ENCODE data around the gene VKORC1L1. TPM values are rescaled to one million over a fixed set of nuclear protein-coding genes. Genes with fewer than 3 reads are reported as not detected.
"Not testable (repeated sequence)": the region's sequence is repeated elsewhere in the genome, so short reads cannot be mapped to it uniquely, and the experiment has no call there.

The VKORC1L1 gene
- total and polyA plus RNA-seq, 5 donors: 6.8 to 21.2 (median 15.6) TPM

DNA sequence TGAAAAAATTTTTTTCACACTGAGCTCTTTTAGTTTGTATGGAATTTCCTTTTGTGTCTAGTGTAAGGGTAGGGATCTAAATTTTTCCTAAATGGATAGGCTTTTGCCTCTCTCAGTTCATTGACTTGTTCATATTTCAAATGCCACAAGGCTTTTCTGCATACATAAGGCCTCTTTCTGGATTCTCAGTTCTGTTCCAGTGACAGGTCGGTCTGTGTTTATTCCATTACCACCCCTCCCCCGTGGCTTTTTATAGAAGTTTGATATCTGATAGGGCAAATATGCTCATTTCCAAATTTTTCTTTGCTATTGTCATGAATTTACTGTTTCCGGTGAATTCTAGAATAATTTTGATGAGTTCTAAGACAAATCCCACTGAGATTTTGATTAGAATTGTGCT lies 12.7 kb downstream of the VKORC1L1 start:
- H3K9me3 ChIP-seq (ENCODE audit: control insufficient read depth, low read length); intact Hi-C loops (cut with DNase I); H3K4me1 ChIP-seq (ENCODE audit: control insufficient read depth, insufficient read depth, low read length); ATAC-seq; H3K27me3 ChIP-seq (ENCODE audit: control insufficient read depth, insufficient read depth); DNase-seq; H3K27ac ChIP-seq (ENCODE audit: low read length); H3K4me3 ChIP-seq (ENCODE audit: low read length): not testable (repeated sequence)
- WGBS: 52% methylated on average over 1 of the region's 3 CpGs

DNA sequence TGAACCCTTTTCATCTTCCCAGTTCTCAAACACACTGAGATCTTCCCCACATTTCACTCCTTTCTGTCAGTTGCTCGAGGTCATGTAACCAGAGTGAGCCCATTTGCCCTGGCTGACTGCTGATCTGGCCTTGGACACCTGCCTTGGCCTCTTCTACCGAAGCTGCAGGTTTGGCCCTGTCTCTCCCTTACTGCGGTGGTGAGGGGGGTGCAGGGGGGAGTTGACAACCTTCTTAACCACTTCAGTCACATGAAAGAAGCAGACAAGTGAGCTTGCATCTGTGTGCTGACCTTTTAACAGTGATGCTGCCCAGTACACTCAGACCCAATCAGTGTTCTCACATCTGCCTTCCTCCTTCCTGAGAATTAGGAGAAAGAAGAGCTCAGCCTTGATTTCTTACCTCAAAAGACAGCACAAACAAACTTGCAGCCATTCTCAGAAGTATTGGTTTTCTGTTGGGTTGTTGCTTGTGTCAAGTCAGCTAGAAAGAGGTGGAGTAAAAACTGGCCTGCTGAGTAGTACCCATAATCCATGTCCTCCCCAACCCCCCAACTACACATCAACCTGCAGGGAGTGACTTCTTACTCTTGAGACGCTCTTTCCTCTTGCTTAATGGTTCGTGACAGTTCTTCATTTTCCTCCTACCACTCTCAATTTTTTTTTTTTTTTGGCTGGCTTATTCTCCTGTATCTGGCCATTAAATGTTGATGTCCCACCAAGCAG lies 15.7 kb downstream of the VKORC1L1 start:
- intact Hi-C loops (cut with DNase I); H3K9me3 ChIP-seq (ENCODE audit: control insufficient read depth, low read length); H3K4me1 ChIP-seq (ENCODE audit: control insufficient read depth, insufficient read depth, low read length); H3K27me3 ChIP-seq (ENCODE audit: control insufficient read depth, insufficient read depth); ATAC-seq; H3K27ac ChIP-seq (ENCODE audit: low read length); H3K4me3 ChIP-seq (ENCODE audit: low read length); DNase-seq: not testable (repeated sequence)
- WGBS: 77% methylated on average over 5 of the region's 5 CpGs

DNA sequence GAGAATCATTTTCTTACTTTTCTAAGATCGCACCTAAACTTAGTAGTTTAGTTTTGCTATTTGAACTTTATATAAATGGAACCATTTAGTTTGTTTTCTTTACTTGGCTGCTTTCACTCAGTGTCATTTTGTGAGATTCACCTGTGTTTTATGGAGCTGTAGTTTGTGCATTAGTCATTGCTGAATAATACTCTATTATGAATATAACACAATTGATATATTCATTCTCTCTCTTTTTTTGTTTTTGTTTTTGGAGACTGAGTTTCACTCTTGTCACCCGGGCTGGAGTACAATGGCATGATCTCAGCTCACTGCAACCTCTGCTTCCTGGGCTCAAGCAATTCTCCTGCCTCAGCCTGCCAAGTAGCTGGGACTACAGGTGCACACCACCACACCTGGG lies 16.8 kb downstream of the VKORC1L1 start:
- H3K27ac ChIP-seq (ENCODE audit: low read length); H3K9me3 ChIP-seq (ENCODE audit: control insufficient read depth, low read length); intact Hi-C loops (cut with DNase I); H3K4me1 ChIP-seq (ENCODE audit: control insufficient read depth, insufficient read depth, low read length); DNase-seq; ATAC-seq; H3K4me3 ChIP-seq (ENCODE audit: low read length); H3K27me3 ChIP-seq (ENCODE audit: control insufficient read depth, insufficient read depth): not testable (repeated sequence)
- 95% methylated on average over 2 of the region's 2 CpGs for WGBS

DNA sequence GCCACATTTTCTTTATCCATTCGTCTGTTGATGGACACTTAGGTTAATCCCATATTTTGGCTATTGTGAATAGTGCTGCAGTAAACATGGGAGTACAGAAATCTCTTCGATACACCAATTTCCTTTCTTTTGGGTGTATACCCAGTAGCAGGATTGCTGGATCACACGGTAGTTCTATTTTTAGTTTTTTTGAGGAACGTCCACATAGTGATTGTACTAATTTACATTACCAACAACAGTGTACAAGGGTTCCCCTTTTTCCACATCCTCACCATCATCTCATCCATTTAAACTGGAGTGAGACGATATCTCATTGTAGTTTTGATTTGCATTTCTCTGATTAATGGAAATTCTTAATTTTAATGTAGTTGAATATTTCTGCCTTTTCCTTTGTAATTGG lies 19.3 kb downstream of the VKORC1L1 start:
- Histone ChIP-seq H3K4me3 (ENCODE audit: low read length) (no peak overlapping the region), H3K9me3 (ENCODE audit: control insufficient read depth, low read length) (no peaks in the 10 kb centered on the region), H3K4me1 (ENCODE audit: control insufficient read depth, insufficient read depth, low read length) (no peaks in the 10 kb centered on the region), H3K27me3 (ENCODE audit: control insufficient read depth, insufficient read depth) (no peaks in the 10 kb centered on the region), H3K27ac (ENCODE audit: low read length) (no peak overlapping the region)
- ATAC-seq (no peak), DNase-seq (no peak)
- WGBS: 60% methylated on average over 5 of the region's 5 CpGs
- intact Hi-C loops (cut with DNase I): no loop called here

DNA sequence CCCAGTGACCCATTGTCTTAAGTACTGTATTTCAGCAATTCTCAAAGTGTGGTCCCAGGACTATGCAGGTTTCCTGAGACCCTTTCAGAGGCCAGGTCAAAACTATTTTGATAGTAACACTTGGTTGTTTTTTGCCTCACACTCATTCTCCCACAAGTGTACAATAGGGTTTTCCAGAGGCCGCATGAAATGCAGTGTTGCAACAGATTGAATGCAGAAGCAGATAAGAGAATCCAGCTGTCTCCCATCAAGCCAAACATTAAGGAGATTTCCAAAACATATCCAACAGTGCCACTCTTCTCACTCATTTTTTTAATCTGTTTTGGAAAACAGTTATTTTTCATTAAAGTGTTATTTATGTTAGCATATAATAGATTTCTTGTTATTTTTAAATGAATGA lies 20.0 kb downstream of the VKORC1L1 start:
- intact Hi-C loops (cut with DNase I): no loop called here
- Histone ChIP-seq H3K4me1 (ENCODE audit: control insufficient read depth, insufficient read depth, low read length) (no peaks in the 10 kb centered on the region), H3K4me3 (ENCODE audit: low read length) (no peak overlapping the region), H3K27me3 (ENCODE audit: control insufficient read depth, insufficient read depth) (no peaks in the 10 kb centered on the region), H3K27ac (ENCODE audit: low read length) (no peak overlapping the region), H3K9me3 (ENCODE audit: control insufficient read depth, low read length) (no peaks in the 10 kb centered on the region)
- WGBS: 46% methylated on average over 1 of the region's 1 CpG
- DNase-seq (no peak), ATAC-seq (peak; percentile 34 to 60)

DNA sequence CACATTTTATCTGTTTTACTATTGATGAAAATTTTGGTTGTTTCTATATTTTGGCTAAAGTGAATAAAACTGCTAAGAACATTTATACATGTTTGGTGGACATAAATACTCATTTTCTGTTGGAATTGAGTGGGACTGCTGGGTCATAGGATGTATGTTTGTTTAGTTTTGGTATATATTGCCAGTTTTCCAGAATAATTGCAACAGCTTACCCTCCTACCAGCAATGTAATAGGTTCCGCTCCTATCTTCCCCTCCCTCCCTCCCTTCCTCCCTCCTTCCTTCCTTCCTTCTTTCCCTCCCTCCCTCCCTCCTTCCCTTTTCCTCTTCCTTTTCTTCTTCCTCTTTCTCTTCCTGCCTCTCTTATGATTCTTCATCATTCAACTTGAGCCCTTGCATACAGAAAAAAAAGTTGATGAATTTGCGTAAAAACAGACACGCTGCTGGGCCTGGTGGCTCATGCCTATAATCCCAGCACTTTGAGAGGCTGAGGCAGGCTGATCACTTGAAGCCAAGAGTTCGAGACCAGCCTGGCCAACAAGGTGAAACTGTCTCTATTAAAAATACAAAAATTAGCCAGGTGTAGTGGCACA lies 23.5 kb downstream of the VKORC1L1 start:
- DNase-seq: no peak
- ATAC-seq: no peak
- 96% methylated on average over 4 of the region's 4 CpGs for WGBS

DNA sequence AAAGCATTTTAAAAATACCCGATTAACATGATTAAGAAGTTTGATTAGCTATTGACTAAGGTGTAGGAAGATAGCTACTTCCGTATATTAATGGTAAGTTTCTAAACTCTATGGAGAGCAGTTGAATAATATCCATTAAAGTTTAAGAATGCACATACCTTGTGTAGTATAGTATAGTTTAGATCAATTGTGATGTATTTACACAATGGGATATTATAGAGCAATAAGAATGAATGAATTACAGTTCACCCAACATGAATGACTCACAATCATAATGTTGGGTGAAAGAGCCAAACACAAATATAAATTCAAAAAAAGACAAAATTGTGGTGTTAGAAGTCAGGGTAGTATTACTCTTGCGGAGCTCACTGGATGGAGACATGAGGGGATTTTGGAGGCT lies 24.4 kb downstream of the VKORC1L1 start:
- WGBS: 98% methylated on average over 3 of the region's 3 CpGs
- not testable (repeated sequence) for DNase-seq

More for the DNA sequence above, 23.5 kb downstream of the VKORC1L1 start:
- Histone ChIP-seq H3K4me3 (ENCODE audit: low read length) (no peak overlapping the region), H3K27ac (ENCODE audit: low read length) (no peak overlapping the region), H3K4me1 (ENCODE audit: control insufficient read depth, insufficient read depth, low read length) (no peaks in the 10 kb centered on the region), H3K9me3 (ENCODE audit: control insufficient read depth, low read length) (no peaks in the 10 kb centered on the region), H3K27me3 (ENCODE audit: control insufficient read depth, insufficient read depth) (no peaks in the 10 kb centered on the region)
- intact Hi-C loops (cut with DNase I): no loop called here

DNA sequence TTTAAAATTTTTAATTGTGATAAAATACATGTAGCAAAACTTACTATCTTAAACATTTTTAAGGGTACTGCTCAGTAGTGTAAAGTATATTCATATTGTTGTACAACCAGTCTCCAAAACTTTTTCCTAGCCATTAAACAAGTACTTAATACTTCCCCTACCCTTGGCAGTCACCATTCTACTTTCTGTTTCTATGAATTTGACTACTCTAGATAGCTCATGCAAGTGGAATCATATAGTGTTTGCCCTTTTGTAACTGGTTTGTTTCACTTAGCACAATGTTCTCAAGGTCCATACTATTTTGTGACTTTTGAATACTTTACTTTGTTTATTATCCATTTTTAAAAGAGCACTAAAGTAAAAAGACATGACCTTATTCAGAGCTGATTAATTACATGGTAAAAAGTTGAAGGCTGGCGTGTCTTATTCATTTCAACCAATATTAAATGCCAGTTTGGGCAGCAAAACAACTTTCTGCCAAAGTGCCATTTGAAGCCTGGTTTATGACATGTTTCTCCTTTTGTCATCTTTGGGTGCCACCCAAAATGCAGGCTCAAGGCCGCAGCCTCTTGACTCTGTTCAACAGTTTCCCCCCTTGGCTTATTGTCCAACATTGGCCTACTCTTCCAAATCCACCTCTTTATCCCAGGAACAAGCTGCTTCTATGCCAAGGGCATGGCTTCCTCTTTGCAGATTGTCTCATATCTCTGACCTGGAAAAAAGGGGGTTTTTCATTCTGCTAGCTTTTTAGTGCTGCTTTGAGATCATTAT lies 26.0 kb downstream of the VKORC1L1 start:
- H3K27ac ChIP-seq (ENCODE audit: low read length); H3K9me3 ChIP-seq (ENCODE audit: control insufficient read depth, low read length); H3K27me3 ChIP-seq (ENCODE audit: control insufficient read depth, insufficient read depth); H3K4me1 ChIP-seq (ENCODE audit: control insufficient read depth, insufficient read depth, low read length); DNase-seq; H3K4me3 ChIP-seq (ENCODE audit: low read length); intact Hi-C loops (cut with DNase I): not testable (repeated sequence)
- peak in 1 of 2 donors; percentile 34 for ATAC-seq
- 87% methylated on average over 2 of the region's 2 CpGs for WGBS

More for the DNA sequence above, 24.4 kb downstream of the VKORC1L1 start:
- H3K4me3 ChIP-seq (ENCODE audit: low read length); H3K27ac ChIP-seq (ENCODE audit: low read length); H3K9me3 ChIP-seq (ENCODE audit: control insufficient read depth, low read length); ATAC-seq; intact Hi-C loops (cut with DNase I); H3K27me3 ChIP-seq (ENCODE audit: control insufficient read depth, insufficient read depth); H3K4me1 ChIP-seq (ENCODE audit: control insufficient read depth, insufficient read depth, low read length): not testable (repeated sequence)

DNA sequence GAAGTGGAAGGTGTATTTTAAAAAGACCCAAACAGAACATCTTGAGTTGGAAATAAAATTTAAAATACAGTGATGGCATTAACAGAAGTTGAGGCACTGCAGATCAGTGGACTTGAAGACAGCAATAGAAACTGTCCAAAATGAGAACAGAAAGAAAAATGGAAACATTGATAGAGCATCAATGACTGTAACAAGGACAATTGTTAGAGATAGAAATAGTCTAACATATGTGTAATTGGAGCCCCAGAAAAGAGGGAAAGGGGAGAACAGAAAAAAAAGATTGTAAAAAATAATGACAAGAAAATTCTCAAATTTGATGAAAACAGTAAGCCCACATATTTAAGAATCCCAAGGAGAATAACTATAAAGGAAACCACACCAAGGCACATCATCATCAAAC lies 29.4 kb downstream of the VKORC1L1 start:
- no peaks in the 10 kb centered on the region for H3K4me1 ChIP-seq (ENCODE audit: control insufficient read depth, insufficient read depth, low read length)
- no peaks in the 10 kb centered on the region for H3K9me3 ChIP-seq (ENCODE audit: control insufficient read depth, low read length)
- no peak for DNase-seq
- no peak for ATAC-seq
- H3K27ac ChIP-seq (ENCODE audit: low read length): no peak overlapping the region
- H3K4me3 ChIP-seq (ENCODE audit: low read length): no peak overlapping the region
- intact Hi-C loops (cut with DNase I): no loop called here
- H3K27me3 ChIP-seq (ENCODE audit: control insufficient read depth, insufficient read depth): no peaks in the 10 kb centered on the region

DNA sequence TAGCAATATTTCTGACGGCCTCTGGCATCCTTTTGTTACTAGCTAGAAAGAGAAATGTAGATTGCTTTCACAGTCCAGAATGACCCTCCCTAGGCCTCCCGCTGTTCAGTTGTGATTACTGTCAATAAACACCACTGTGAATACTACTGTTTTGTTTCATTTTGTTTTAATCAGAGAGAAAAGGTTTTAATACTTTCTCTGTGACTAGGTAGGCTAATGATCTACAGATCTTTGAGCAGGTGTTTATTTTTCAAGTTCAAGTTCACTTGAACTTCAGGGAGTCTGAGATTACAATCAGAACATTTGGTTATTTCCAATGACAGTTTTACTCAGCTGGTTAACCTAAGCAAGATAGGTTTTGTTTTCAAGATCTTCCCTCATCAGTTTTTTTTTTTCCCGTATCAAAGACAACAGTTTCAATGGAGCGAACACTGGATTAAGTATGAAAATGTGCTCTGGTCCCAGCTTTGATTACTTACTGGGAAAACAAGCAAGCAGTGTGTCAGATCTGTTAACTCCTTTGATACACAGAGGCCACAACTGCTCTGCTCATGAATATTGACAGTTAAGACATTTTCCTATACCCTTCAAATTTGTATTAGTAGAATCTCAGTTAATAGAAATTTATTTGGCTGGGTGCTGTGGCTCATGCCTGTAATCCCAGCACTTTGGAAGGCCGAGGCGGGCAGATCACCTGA lies 34.8 kb downstream of the VKORC1L1 start:
- H3K27me3 ChIP-seq (ENCODE audit: control insufficient read depth, insufficient read depth): no peaks in the 10 kb centered on the region

DNA sequence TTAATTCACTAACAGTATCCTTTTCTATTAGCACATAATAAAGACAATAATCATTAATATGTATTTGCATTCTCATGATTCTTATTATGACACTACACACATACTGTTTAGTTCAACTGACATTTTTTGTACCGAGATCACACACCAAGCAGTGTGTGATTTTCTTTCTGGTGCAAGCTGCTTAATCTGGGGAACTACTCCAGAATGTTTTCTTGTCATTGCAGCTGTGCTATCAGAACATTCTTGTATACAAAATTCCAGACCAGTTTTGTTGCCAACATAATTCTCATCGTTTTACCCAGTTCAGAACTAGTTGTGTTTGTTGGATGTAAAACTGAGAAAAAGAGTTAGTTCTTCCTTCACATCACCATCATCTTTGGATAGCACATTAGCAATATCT lies 37.4 kb downstream of the VKORC1L1 start:
- H3K4me1 ChIP-seq (ENCODE audit: control insufficient read depth, insufficient read depth, low read length): no peaks in the 10 kb centered on the region
- intact Hi-C loops (cut with DNase I): no loop called here
- DNase-seq: no peak
- no peaks in the 10 kb centered on the region for H3K9me3 ChIP-seq (ENCODE audit: control insufficient read depth, low read length)
- H3K27me3 ChIP-seq (ENCODE audit: control insufficient read depth, insufficient read depth): no peaks in the 10 kb centered on the region
- WGBS: 25% methylated on average over 2 of the region's 2 CpGs
- H3K27ac ChIP-seq (ENCODE audit: low read length): no peak overlapping the region
- H3K4me3 ChIP-seq (ENCODE audit: low read length): no peak overlapping the region
- ATAC-seq: no peak

More for the DNA sequence above, 34.8 kb downstream of the VKORC1L1 start:
- DNase-seq (no peak), ATAC-seq (no peak)
- no peaks in the 10 kb centered on the region for H3K4me1 ChIP-seq (ENCODE audit: control insufficient read depth, insufficient read depth, low read length)
- H3K9me3 ChIP-seq (ENCODE audit: control insufficient read depth, low read length): no peaks in the 10 kb centered on the region
- no peak overlapping the region for H3K27ac ChIP-seq (ENCODE audit: low read length)
- intact Hi-C loops (cut with DNase I): no loop called here
- 90% methylated on average over 6 of the region's 6 CpGs for WGBS
- no peak overlapping the region for H3K4me3 ChIP-seq (ENCODE audit: low read length)

Data from right cardiac atrium (tissue), 5 donors.